Dedifferentiated amniotic fluid mesenchymal stem cell (primary cell): ENCODE results near the gene MEIOC.
A peak's percentile ranks its signal among the peaks of the same experiment; 100 is the strongest.

ENCODE experiments used
- DNase-seq: peaks from one replicate; pipeline ENCODE4 v3.0.0-alpha.2; 2016; ENCODE audit errors: extremely low spot score

The MEIOC gene

GRCh38 chr17:44708401-44709263 is 52.4 kb downstream of the MEIOC start, which contains the start of gene DBF4B:
Gene DBF4B (plus strand): TSS chr17:44708665. CDS start chr17:44708821, 156 bp downstream.
- peak; percentile 91 for DNase-seq

- no peak for DNase-seq
These were observed 63.2 kb downstream of the MEIOC start for GRCh38 chr17:44719444-44719843.

DNA sequence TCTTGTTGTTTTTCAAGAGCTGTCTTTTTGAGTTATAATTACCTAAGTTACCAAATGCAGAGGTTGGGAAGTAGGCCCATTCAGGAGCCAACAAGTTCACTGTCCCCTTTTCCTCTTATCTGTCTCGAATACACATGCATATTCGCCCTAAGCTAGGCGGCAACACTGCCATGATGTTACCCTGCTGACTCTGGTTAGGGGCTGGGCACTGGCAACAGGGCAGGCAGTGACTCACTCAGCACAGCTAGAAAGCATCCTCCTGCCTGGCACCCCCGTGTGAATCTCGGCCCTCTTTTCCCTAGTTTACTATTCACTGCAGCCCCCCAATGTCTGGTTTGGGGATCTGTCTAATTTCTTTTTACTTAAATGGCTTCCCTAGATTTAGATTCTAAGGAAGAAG is 66.0 kb downstream of the MEIOC start:
- DNase-seq, result no peak
